NCI-H146 treated with DMSO at 0.1 percent for 48 hours (cell line): Measurements from ENCODE around the gene MVB12A.

Source experiments
- DNase-seq: peaks from one replicate; lab custom pipeline; 2025; ENCODE audit not compliant: unreplicated experiment; lab: John Stamatoyannopoulos, UW

MVB12A gene

GRCh38 chr19:17441241-17442021 is 21.6 kb downstream of the MVB12A start:
- no peak for DNase-seq

GRCh38 chr19:17445526-17446165 is 25.8 kb downstream of the MVB12A start:
- DNase-seq: no peak

GRCh38 chr19:17447704-17448130 is 27.9 kb downstream of the MVB12A start:
- no peak for DNase-seq

- no peak for DNase-seq
These were observed 28.5 kb downstream of the MVB12A start, which contains the start of gene TMEM221 for GRCh38 chr19:17448131-17448967. Gene TMEM221 (minus strand): TSS chr19:17448668. CDS start chr19:17448462, 206 bp downstream.

GRCh38 chr19:17450264-17451075 is 30.6 kb downstream of the MVB12A start:
- no peak for DNase-seq

- no peak for DNase-seq
These were observed 32.0 kb downstream of the MVB12A start for GRCh38 chr19:17451820-17452219.

- DNase-seq: no peak
These were observed 34.8 kb downstream of the MVB12A start for GRCh38 chr19:17454576-17455071.

- no peak for DNase-seq
These were observed 35.7 kb downstream of the MVB12A start for GRCh38 chr19:17455308-17456123.

- no peak for DNase-seq
These were observed 36.3 kb downstream of the MVB12A start for GRCh38 chr19:17456127-17456526.

- no peak for DNase-seq
These were observed 37.8 kb downstream of the MVB12A start for GRCh38 chr19:17457616-17458015.

- no peak for DNase-seq
These were observed 39.1 kb downstream of the MVB12A start for GRCh38 chr19:17458970-17459369.

- no peak for DNase-seq
These were observed 40.8 kb downstream of the MVB12A start, which contains the start of gene NXNL1 for GRCh38 chr19:17460372-17461230. Gene NXNL1 (minus strand): TSS chr19:17460926. CDS start chr19:17460869, 57 bp downstream.

- no peak for DNase-seq
These were observed 46.6 kb downstream of the MVB12A start for GRCh38 chr19:17466487-17466850.

- DNase-seq: no peak
These were observed 47.8 kb downstream of the MVB12A start for GRCh38 chr19:17467471-17468301.

GRCh38 chr19:17468302-17469091 is 48.6 kb downstream of the MVB12A start:
- DNase-seq: no peak

GRCh38 chr19:17469092-17469480 is 49.2 kb downstream of the MVB12A start:
- DNase-seq: no peak

- DNase-seq: peak; percentile 98
These were observed 49.7 kb downstream of the MVB12A start for GRCh38 chr19:17469481-17470067.
